Psoas muscle (tissue), 8 donors: ENCODE results near the gene TAOK1. TPM values are rescaled to one million over a fixed set of nuclear protein-coding genes. Genes with fewer than 3 reads are reported as not detected.

Experiments
- ATAC-seq, 4 donors: fragments of 200-7000 bp; cut with Tn5 transposase; one replicate each; pipeline ENCODE4 v1.9.1; 2020; ENCODE audit warnings: moderate library complexity in 3 of 4, mild to moderate bottlenecking in 2 of 4
- DNase-seq, 2 donors: peaks; one replicate each; pipeline ENCODE4 v3.0.0-alpha.2; 2020
- H3K27ac ChIP-seq: fragments of 200-600 bp; one replicate; pipeline ENCODE4 v1.8.0; 2022
- H3K27me3 ChIP-seq, 3 donors: fragments of 200-600 bp in 1 of 3; one replicate each; pipeline versions ENCODE4 v1.6.1 to v1.8.0; 2013 to 2022; ENCODE audit warnings: low read length in 2 of 3, mild to moderate bottlenecking in 2 of 3, moderate library complexity in 1 of 3; ENCODE audit not compliant: insufficient read depth in 3 of 3
- H3K36me3 ChIP-seq, 2 donors: fragments of 200-600 bp in 1 of 2; one replicate each; pipeline versions ENCODE4 v1.6.1 to v1.8.0; 2013 to 2022; ENCODE audit warnings: low read depth in 1 of 2, mild to moderate bottlenecking in 1 of 2, moderate library complexity in 1 of 2; ENCODE audit not compliant: insufficient read depth in 1 of 2
- H3K4me1 ChIP-seq: fragments of 200-600 bp; one replicate; pipeline ENCODE4 v1.8.0; 2022
- H3K4me3 ChIP-seq: fragments of 200-600 bp; one replicate; pipeline ENCODE4 v1.8.0; 2022; ENCODE audit warnings: mild to moderate bottlenecking
- H3K9me3 ChIP-seq: fragments of 200-600 bp; one replicate; pipeline ENCODE4 v1.8.0; 2022
- CTCF ChIP-seq: fragments of 200-600 bp; IDR thresholded peaks from one replicate; pipeline ENCODE4 v1.8.0; 2022; ENCODE audit warnings: antibody characterized with exemption
- WGBS, 3 donors: extraction: QIAGEN DNeasy Blood & Tissue Kit; methylation state at CpG; one replicate each; pipeline versions ENCODE4 v1.1.6 to v1.1.7; 2013; 5-methylcytosine and 5-hydroxymethylcytosine counted together
- intact Hi-C, 2 donors: fragments of 100-400 bp; cut with DNase I; formaldehyde crosslinking; loops; one replicate each; pipeline versions ENCODE4 v1.11.0 to v1.14.2; 2022
- polyA plus RNA-seq, 3 donors: library from polyadenylated mRNA; stranded (reverse); fragments of 200-250 nt; gene quantifications; one replicate each; pipeline ENCODE4 v1.2.3, GENCODE V29; 2013
- total RNA-seq, 4 donors: library from RNA; stranded (reverse); fragmentation: NEBNext Ultra II Directional in 2 of 4; extraction: Animal tissue kit (Norgen Biotek cat#: 25700) in 2 of 4; gene quantifications; one replicate each; pipeline versions ENCODE4 v1.2.1 to v1.2.4, GENCODE V29; 2021 to 2023
- donor health status: healthy with polysubstance abuse.
- donor health status: DM: no; HTN: no; CAD: no; lungs with moderate emphysema.
- donor health status: Bipolar disorder and iron deficiency.
- donor health status: healthy.
- donor health status: DM: yes; HTN: yes; CAD: no.
- donor health status: DM: no; HTN: no; CAD: no.
- donor health status: DM: no; HTN: no; CAD: no.
- donor health status: DM: yes; HTN: yes; CAD: no.

The TAOK1 gene
- total and polyA plus RNA-seq, 7 donors: 6.3 to 49.8 (median 42.5) TPM

- H3K9me3 ChIP-seq: no peaks in the 10 kb centered on the region
- no peaks in the 10 kb centered on the region for H3K27me3 ChIP-seq
- intact Hi-C loops: loop anchor here in 1 of 2 donors (10.0 kb wide), 1 partner anchor 347 kb away; the partner anchor contains the start of gene SSH2
- peaks cover 80% of the 10 kb centered on the region for H3K4me1 ChIP-seq
- peak overlapping the region; percentile 80 for H3K27ac ChIP-seq
- 21 to 29% (median 23%) methylated on average over 8 of the region's 8 CpGs for WGBS, 3 donors
- no peak for TF ChIP-seq CTCF
- no peak for ATAC-seq
- no peak for DNase-seq
- H3K36me3 ChIP-seq: peaks cover 0 to under 1% of the 10 kb centered on the region in 2 donors
- H3K4me3 ChIP-seq: peak overlapping the region; percentile 90
Observed at GRCh38 chr17:29588017-29588561, 197.9 kb downstream of the TAOK1 start.

- intact Hi-C loops: loop anchor here in 1 of 2 donors (10.0 kb wide), 1 partner anchor 346 kb away; the partner anchor contains the start of gene SSH2
- H3K27ac ChIP-seq: peak overlapping the region; percentile 80
- 0 to 1% (median 1%) methylated on average over 40 to 72 of the region's 72 CpGs for WGBS, 3 donors
- no peaks in the 10 kb centered on the region for H3K36me3 ChIP-seq
- no peak for TF ChIP-seq CTCF
- H3K4me1 ChIP-seq: peaks cover 76% of the 10 kb centered on the region
- H3K9me3 ChIP-seq: no peaks in the 10 kb centered on the region
- no peaks in the 10 kb centered on the region for H3K27me3 ChIP-seq
- peak; percentile 37 to 71 for DNase-seq
- H3K4me3 ChIP-seq: peak overlapping the region; percentile 90
- ATAC-seq: peak in 1 of 4 donors; percentile 5
Observed at GRCh38 chr17:29588562-29589411, 198.6 kb downstream of the TAOK1 start.

- Histone ChIP-seq H3K4me1 (peaks cover 75% of the 10 kb centered on the region), H3K4me3 (peak within 1 kb of the TSS; percentile 90), H3K27me3 (no peaks in the 10 kb centered on the region), H3K36me3 (no peaks in the 10 kb centered on the region), H3K9me3 (no peaks in the 10 kb centered on the region), H3K27ac (peak within 1 kb of the TSS; percentile 89)
- TF ChIP-seq CTCF: no peak
- DNase-seq (peak; percentile 90 to 92), ATAC-seq (peak; percentile 79 to 87 (median 84))
- intact Hi-C loops: loop anchor here in 1 of 2 donors (10.0 kb wide), 1 partner anchor 345 kb away; the partner anchor contains the start of gene SSH2
- WGBS, 3 donors: 2 to 12% (median 4%) methylated on average over 22 to 70 of the region's 70 CpGs
Observed at GRCh38 chr17:29589524-29590410, 199.6 kb downstream of the TAOK1 start, which contains the start of gene GIT1. Gene GIT1, minus strand, starts transcription at chr17:29589648. Its CDS starts 270 bp downstream, at chr17:29589378.

- Histone ChIP-seq H3K9me3 (no peaks in the 10 kb centered on the region), H3K4me3 (peak overlapping the region; percentile 84), H3K36me3 (no peaks in the 10 kb centered on the region), H3K27ac (peak overlapping the region; percentile 89), H3K4me1 (peaks cover 71% of the 10 kb centered on the region), H3K27me3 (no peaks in the 10 kb centered on the region)
- DNase-seq (peak in 1 of 2 donors; percentile 43), ATAC-seq (peak in 3 of 4 donors; percentile 29 to 57 (median 50))
- intact Hi-C loops: no loop called here
- TF ChIP-seq CTCF: no peak
- 13 to 29% (median 18%) methylated on average over 29 to 30 of the region's 30 CpGs for WGBS, 3 donors
Observed at GRCh38 chr17:29590411-29591145, 200.4 kb downstream of the TAOK1 start.
